NCI-H526 (cell line): ENCODE measurements around the gene ADTRP.
A peak's percentile ranks its signal among the peaks of the same experiment; 100 is the strongest.
"Not testable (repeated sequence)": the region's sequence is repeated elsewhere in the genome, so short reads cannot be mapped to it uniquely, and the experiment has no call there.

Experiments used
- DNase-seq, 2 experiments: peaks; one replicate each; lab custom pipeline; 2025; lab: John Stamatoyannopoulos, UW

Gene ADTRP

DNA sequence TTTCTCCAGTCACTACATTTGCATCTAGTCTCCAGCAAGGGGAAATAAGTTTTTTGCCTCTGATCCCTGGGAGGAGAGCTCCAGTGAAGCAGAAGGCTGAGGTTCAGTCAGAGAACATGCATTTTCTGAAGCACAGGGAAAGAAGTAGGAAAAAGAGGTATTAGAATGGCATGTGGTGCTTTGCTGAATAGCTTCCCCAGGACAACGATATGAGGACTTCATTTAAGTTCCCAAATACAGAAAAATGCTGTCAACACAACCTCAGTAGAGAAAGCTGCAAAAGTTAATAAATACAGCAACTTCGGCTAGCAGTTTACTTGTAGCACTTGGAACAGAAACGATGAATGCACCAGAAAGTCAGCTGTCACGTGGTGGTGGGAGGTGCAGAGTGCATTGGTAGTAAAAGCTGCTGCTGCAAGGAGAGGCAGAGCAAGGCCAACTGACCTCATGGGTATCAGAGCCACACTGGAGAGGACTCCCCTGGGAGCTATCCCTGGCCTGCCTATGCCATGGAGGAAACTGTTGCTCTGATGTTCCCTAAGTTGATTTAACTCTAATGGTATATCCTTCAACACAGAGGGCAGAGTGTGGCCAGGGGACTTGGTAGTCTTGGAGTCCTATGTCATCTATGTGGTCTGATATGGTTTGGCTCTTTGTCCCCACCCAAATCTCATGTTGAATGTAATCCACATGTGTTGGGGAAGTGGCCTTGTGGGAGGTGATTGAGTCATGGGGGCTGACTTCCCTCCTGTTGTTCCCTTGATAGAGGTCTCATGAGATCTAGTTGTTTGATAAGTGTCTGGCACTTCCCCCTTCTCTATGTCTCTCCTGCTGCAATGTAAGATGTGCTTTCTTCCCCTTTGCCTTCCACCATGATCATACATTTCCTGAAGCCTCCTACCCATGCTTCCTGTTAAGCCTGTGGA is 85.9 kb downstream of the ADTRP start:
- no peak for DNase-seq

DNA sequence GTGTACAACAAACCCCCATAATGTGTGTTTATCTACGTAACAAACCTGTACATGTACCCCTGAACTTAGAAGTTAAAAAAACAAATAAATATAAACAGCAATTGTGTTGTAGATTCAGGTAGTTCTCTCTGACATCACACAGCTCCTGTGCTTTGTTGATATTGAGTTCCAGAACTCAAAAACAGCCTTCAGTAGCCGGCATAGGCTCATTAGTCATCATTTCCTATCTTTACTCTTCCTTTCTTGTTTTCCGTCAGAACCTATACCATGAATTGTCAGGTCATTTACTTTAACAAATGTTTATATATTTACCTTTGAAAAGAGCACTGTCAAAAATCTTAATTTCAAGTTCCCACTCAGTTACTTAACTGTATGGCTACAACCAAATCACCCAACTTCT is 88.8 kb downstream of the ADTRP start:
- no peak for DNase-seq

DNA sequence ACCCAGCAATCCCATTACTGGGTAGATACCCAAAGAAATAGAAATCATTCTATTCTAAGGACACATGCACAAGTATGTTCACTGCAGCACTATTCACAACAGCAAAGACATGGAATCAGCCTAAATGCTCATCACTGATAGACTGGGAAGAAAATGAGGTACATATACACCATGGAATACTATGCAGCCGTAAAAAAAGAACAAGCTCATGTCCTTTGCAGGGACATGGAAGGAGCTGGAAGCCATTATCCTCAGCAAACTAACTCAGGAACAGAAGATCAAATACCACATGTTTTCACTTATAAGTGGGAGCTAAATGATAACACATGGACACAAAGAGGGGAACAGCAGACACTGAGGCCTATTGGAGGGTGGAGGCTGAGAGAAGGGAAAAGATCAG is 89.2 kb downstream of the ADTRP start:
- not testable (repeated sequence) for DNase-seq

DNA sequence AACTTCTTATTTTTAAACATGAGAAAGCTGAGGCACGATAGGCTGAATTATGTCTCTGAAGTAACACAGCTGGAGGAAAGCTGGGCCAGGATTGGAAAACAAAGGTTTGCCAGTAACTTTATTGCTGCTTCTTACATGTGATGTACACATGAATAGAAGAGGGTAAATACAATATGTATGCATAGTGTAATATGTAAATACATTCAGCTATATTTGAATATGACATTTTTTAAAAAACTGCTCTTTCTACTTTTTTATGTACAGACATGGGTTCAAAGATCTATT is 90.2 kb downstream of the ADTRP start:
- DNase-seq = peak; percentile 46 to 58

DNA sequence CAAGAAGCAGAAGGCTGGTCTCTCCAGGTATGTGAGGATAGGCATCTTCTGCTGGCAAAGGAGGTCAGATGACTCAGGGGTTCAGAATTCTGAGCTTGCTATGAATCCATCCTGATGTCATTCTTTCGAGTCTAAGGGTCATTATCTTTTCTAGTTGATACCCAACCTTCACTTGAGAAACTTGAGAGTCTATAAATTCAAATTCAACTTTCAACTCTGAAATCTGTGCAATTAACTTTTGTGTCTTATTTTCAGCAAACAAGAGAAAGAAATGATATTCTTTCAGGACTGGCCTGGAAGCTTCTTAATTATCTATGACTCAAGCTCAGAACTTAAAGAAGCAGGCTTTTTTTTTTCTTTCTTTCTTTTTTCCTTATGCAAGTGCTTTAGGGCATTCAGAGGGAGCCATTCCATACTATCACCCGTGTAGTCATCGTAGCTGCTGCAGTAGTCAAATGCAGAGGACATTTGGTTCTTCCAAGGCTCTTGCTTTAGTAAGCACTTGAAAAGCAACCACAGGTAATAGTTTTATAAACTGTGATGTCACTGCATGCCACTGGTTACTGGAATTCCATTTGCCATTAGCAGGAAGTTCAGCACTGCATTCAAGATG is 93.0 kb downstream of the ADTRP start:
- DNase-seq = no peak

DNA sequence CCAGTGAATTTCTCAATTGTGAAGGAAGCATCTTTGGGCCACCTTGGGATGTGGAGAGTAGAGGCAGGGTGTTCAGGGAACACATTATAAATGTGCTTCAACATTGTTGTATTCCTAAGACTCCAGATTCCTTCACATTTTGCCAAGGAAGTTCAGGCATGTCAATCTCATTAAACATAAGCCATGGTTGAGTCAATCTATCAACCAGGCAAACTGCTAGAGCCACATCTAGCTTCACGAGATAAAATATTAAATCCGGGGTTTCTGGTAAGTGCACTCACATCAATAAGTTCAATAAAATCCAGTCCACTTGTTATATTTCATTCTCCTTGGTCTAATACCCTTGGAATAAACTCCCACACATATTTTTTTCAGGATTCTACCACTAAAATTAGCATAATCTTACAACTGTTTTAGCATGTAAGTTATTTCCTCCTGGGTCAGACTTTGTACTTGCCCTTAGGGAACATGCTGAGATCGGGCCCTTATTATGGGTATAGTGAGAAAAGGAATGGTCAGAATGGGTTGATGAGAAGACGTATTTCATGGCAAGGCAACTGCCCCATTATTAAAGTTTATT is 93.6 kb downstream of the ADTRP start:
- no peak for DNase-seq

DNA sequence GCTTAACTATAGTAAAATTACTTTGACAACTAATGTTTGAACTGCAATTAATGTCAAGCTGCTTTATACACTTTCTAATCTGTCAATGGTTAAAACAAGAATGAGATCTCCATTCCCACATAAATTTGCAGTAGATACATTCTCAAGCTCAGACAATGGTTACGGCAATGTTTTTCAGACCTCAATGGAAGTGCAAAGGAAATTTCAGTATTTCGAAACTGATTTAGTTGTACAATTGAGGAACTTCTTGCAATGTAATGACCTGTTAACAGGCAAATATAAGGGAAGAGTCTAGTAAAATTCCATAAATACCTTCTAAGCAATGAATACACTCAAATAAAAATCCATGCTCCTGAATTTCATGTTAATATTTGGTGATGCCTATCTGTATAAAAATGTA is 94.7 kb downstream of the ADTRP start:
- no peak for DNase-seq

DNA sequence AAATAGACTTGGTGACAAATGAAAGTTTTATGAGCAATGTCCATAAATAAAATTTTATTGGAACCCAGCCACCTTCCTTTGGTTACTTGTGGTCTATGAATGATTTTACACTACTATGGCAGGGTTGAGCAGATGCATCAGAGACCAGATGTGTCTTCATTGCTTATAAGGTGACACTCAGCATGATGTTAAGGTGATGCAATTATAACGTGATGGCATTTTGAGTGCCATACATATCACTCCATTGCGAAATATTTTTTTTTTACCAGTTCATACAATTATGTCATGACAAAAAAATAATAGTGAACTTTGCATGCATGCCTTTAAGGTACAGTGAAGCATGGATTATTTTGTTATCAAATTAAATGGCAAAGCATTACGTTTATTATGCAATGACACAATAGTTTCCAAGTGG is 96.0 kb downstream of the ADTRP start:
- DNase-seq = no peak

DNA sequence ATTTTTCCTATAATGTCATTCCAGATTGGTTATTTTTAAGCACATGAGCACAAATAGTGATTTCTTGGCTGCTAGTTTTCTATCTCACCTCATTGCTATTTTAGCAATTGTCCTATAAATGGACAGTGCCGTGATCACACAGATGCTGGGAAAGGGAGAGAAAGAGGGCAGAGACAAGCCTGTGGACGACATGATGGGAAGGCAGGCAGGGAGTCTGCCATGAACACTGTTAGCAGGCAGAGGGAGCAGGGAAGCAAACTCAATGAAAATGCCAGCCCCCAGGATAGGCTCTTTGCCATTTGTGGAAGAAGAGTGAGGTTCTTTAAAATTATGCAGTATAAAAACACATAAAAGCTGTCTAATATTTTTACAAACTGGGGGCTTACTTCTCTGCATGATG is 96.8 kb downstream of the ADTRP start:
- DNase-seq = no peak

DNA sequence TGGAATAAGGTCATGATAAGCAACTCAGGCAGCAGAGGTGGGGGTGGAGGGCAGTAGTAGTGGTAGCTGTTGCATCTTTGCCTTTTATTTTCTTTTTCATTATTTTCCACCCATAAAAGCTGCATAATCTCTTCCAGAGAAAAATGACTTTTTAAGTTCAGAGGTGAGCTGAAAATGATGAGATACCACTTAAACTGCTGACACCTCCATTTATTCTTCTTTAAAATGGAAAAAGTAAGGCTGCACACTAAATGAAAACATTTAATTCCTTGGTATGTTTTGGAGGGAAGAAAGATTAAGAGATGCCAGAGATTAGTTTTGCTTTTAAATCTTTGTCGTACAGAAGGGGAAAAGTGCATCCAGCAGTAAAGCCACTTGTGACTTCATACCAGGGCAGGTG is 97.2 kb downstream of the ADTRP start:
- DNase-seq = no peak

DNA sequence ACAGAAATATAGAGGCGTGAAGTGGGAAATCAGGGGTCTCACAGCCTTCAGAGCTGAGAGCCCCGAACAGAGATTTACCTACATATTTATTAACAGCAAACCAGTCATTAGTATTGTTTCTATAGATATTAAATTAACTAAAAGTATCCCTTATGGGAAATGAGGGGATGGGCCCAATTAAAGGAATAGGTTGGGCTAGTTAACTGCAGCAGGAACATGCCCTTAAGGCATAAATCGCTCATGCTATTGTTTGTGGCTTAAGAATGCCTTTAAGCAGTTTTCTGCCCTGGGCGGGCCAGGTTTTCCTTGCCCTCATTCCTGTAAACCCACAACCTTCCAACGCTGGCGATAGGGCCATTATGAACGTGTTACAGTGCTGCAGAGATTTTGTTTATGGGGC is 98.1 kb downstream of the ADTRP start:
- DNase-seq = not testable (repeated sequence)

DNA sequence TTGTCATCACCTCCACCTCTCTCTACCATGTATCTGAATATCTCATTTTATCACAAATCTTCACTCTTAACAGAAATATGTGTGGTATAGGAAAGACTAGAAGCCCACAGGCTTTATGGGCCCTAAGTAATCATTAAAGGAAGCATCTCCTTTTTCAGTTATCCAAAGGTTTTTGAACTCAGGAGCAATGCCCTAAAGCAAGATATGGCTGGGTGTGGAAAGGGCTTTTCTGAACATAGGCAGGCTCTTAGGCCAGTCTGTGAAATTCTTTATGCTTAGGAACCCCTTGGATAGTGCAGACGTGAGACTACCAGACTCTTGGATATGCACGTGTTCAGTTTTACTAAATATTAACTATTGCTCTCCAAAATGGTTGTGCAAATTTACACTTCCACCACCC is 99.5 kb downstream of the ADTRP start:
- DNase-seq = peak in 1 of 2 experiments; percentile 25

DNA sequence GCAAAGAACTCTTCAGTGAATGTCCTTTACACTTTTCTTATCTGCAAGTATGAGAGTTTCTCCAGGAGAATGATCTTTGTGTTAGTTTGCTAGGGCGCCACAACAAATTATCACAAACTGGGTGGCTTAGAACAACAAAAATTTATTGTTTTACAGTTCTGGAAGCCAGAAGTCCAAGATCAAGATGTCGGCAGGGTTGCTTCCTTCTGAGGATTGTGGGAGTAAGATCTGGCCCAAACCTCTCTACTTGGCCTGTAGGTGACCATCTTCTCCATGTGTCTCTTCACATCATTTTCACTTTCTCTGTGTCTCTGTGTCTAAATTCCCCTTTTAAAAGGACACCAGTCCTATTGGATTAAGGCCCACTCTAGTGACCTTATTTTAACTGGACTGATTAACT is 103.0 kb downstream of the ADTRP start:
- DNase-seq = peak in 1 of 2 experiments; percentile 11

DNA sequence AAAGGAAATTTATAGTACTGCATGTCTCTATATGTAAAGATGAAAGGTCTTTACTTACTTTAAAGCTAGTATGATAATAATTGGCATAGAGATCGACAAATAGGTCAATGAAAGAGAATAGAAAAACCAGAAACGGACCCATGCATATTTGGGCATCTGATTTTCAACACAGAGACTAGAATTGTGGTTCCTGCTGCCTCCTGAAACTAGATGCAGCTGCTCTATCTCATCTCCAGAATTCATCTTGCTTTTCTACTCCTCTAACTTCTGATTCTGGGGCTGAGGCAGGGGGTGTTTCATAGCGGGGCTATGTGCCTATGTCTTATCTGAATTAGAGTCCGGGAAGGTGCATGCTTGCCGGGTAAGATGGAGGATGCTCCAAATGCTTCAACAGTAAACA is 105.9 kb downstream of the ADTRP start:
- DNase-seq = no peak

DNA sequence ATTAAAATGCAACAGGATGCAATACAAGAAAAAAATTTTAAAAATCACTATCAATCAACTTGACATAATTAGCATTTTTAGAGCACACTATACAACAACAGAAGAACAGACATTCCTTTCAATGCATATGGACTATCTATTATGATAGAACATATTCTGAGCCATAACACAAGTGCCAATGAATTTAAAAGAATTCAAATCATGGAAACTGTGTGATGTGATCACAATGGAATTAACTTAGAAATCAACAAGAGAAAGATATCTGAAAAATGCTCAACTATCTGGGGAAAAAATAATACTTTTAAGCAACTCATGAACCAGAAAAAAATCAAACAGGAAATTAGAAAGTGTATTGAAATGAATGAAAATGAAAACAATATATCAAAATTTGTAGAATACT is 106.3 kb downstream of the ADTRP start:
- DNase-seq = no peak

DNA sequence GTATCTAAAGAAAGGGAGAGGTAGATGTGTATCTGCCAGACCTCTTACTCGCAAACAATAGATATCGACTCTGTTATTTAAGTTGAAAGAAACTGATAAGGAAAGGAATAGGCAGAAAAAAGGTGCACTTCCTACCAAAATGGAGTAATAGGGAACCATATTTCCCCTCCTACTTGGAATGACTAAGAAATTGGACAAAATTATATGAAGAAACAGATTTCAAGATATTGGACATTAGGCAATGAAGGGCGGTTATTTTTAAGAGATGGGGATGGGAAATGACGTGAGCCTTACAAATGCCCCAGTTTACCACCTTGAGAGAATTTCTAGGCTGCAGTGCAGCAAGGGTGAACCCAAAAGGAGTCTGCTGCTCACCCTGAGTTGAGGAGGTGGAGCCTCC is 108.9 kb downstream of the ADTRP start:
- DNase-seq = no peak

DNA sequence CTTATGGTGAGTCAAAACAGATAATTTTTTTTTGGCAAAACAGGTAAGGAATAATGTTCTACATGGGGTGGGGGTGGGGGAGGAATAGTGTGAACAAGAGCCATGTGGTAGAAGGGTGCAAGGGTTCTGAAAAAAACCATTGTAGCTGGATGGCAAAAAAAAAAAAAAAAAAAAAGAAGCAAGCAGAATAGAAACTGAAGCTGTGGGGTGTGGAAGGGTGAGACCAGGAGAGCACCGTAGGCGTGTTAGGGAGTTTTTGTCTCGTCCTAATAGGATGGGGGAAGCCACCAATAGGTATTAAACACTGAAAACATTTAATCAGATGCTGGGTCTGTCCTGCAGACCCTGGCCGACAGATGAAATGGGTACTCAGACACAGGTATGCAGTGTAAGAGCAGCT is 110.1 kb downstream of the ADTRP start:
- no peak for DNase-seq

DNA sequence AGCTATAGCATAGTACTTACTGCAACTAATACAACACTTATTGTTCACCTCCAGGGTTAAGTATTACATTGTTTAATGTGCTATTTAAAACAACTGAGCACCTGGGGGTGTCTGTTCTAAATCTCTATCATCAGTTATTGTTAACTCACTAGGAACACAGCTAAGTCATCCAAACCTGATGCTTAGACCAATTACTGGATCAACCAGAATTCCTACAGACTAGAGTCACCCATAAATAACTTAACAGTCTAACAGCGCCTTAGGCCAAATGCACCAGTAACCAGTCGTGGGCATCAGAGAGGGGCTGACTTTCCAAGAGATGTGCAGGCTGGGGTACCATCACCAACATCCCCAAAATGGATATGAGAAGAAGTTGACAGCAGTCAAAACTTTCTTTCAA is 110.7 kb downstream of the ADTRP start:
- DNase-seq = no peak

DNA sequence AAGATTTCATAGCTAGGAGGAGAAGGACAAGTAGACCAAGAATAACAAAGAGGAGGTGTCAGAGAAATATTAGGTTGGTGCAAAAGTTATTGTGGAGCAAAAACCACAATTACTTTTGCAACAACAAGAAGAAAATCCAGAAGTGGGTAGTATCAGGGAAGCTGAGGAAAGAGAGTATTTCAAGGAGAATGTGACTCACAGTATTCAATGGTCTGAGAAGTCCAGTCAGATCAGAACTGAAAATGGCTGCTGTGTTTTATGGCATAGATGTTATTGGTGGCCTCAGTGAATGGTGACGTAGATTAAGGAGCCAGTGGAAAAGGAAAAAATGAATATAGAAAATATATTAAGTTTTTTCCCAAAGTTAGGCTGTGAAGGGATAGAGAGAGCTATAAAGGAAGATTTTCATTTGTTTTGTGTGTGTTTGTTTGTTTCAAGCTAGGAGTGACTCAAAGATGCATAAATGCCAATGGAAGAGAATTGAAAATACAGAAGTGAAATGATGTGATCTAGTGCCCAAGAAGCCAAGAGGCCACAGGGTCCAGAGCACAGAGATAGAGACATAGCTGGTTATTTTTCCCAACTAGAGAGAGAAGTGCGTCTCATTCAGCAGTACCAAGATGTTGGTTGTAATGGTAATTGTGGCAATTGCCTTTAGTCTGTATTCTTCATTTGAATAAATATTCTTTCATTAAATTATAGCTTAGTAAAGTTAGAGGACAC is 112.8 kb downstream of the ADTRP start:
- no peak for DNase-seq
